ENCODE measurements around the gene LGI1. TPM values are rescaled to one million over a fixed set of nuclear protein-coding genes. Genes with fewer than 3 reads are reported as not detected.

Gene LGI1
- total and polyA plus RNA-seq, 8 donors = 0.19 to 0.99 TPM; not detected in 6

- Histone ChIP-seq H3K9me3 (no peaks in the 10 kb centered on the region), H3K36me3 (no peaks in the 10 kb centered on the region), H3K27me3 (no peaks in the 10 kb centered on the region), H3K4me1 (no peaks in the 10 kb centered on the region), H3K4me3 (no peak overlapping the region), H3K27ac (no peak overlapping the region)
- DNase-seq (no peak), FAIRE-seq (no peak), ATAC-seq (no peak)
- WGBS, 2 donors = 45 to 62% methylated on average over 2 of the region's 2 CpGs
- intact Hi-C loops (cut with DNase I) = no loop called here
- TF ChIP-seq CTCF (IDR thresholded peaks at IDR 0.05) = no peak
These were observed 40.1 kb downstream of the LGI1 start for GRCh38 chr10:93797825-93798224.

- Histone ChIP-seq H3K36me3 (no peaks in the 10 kb centered on the region), H3K4me3 (no peak overlapping the region), H3K9me3 (no peaks in the 10 kb centered on the region), H3K27me3 (no peaks in the 10 kb centered on the region), H3K27ac (no peak overlapping the region), H3K4me1 (no peaks in the 10 kb centered on the region)
- no peak for FAIRE-seq
- ATAC-seq = no peak
- no peak for TF ChIP-seq CTCF (IDR thresholded peaks at IDR 0.05)
- DNase-seq = no peak
- intact Hi-C loops (cut with DNase I) = no loop called here
- WGBS, 2 donors = 62 to 72% methylated on average over 5 of the region's 5 CpGs
These were observed 41.5 kb downstream of the LGI1 start for GRCh38 chr10:93799155-93799708.

GRCh38 chr10:93804200-93804599, 46.5 kb downstream of the LGI1 start:
- intact Hi-C loops (cut with DNase I) = no loop called here
- no peak for FAIRE-seq

GRCh38 chr10:93806903-93807302, 49.2 kb downstream of the LGI1 start:
- intact Hi-C loops (cut with DNase I) = no loop called here
- no peak for ATAC-seq
- FAIRE-seq = no peak
- TF ChIP-seq CTCF (IDR thresholded peaks at IDR 0.05) = no peak
- no peaks in the 10 kb centered on the region for H3K4me1 ChIP-seq
- DNase-seq = no peak
- WGBS, 2 donors = 39 to 59% methylated on average over 2 of the region's 2 CpGs
- H3K36me3 ChIP-seq = no peaks in the 10 kb centered on the region
- H3K27ac ChIP-seq = no peak overlapping the region
- no peak overlapping the region for H3K4me3 ChIP-seq
- H3K27me3 ChIP-seq = peaks cover 0 to 6% (median 0%) of the 10 kb centered on the region in 4 donors
- no peaks in the 10 kb centered on the region for H3K9me3 ChIP-seq

More at GRCh38 chr10:93804200-93804599, 46.5 kb downstream of the LGI1 start:
- Histone ChIP-seq H3K36me3 (no peaks in the 10 kb centered on the region), H3K4me3 (no peak overlapping the region), H3K9me3 (no peaks in the 10 kb centered on the region), H3K27ac (no peak overlapping the region), H3K27me3 (peaks cover 0 to 6% (median 0%) of the 10 kb centered on the region in 4 donors), H3K4me1 (no peaks in the 10 kb centered on the region)
- DNase-seq (no peak), ATAC-seq (no peak)
- TF ChIP-seq CTCF (IDR thresholded peaks at IDR 0.05) = no peak

GRCh38 chr10:93807371-93807770, 49.6 kb downstream of the LGI1 start:
- Histone ChIP-seq H3K27ac (no peak overlapping the region), H3K9me3 (no peaks in the 10 kb centered on the region), H3K4me1 (no peaks in the 10 kb centered on the region), H3K4me3 (no peak overlapping the region), H3K36me3 (no peaks in the 10 kb centered on the region), H3K27me3 (peaks cover 0 to 6% (median 0%) of the 10 kb centered on the region in 4 donors)
- no peak for ATAC-seq
- TF ChIP-seq CTCF (IDR thresholded peaks at IDR 0.05) = no peak
- no peak for DNase-seq
- 67 to 87% methylated on average over 2 of the region's 2 CpGs for WGBS, 2 donors
- intact Hi-C loops (cut with DNase I) = no loop called here
- FAIRE-seq = no peak

Measured in pancreas (tissue), 10 donors.